Activated CD4-positive, alpha-beta memory T cell treated with anti-CD3 and anti-CD28 coated beads for 36 hours (primary cell): ENCODE data around the gene DGLUCY. TPM values are rescaled to one million over a fixed set of nuclear protein-coding genes. Genes with fewer than 3 reads are reported as not detected.

Experiments used
- CTCF ChIA-PET: fragments of 350-600 bp; sonication (Branson Sonifier 250); formaldehyde crosslinking; loops from one replicate; lab custom pipeline; 2021; ENCODE audit warnings: antibody characterized with exemption, inconsistent platforms; lab: Charles Lee
- POLR2A ChIA-PET: fragments of 350-600 bp; sonication (Branson Sonifier 250); formaldehyde crosslinking; loops from one replicate; lab custom pipeline; 2021; ENCODE audit warnings: antibody characterized with exemption; lab: Charles Lee
- DNase-seq: peaks from one replicate; pipeline ENCODE4 v3.0.0-alpha.2; 2020
- H3K27ac Mint-ChIP-seq: one replicate; pipeline ENCODE4 v1.8.0; 2021; ENCODE audit warnings: mixed read lengths
- H3K27me3 Mint-ChIP-seq: one replicate; pipeline ENCODE4 v1.8.0; 2021; ENCODE audit warnings: mixed read lengths
- H3K36me3 Mint-ChIP-seq: one replicate; pipeline ENCODE4 v1.8.0; 2021; ENCODE audit warnings: mixed read lengths
- H3K4me1 Mint-ChIP-seq: one replicate; pipeline ENCODE4 v1.8.0; 2021; ENCODE audit warnings: low read depth, mixed read lengths
- H3K4me3 Mint-ChIP-seq: one replicate; pipeline ENCODE4 v1.8.0; 2021; ENCODE audit warnings: mild to moderate bottlenecking, mixed read lengths
- H3K9me3 Mint-ChIP-seq: one replicate; pipeline ENCODE4 v1.8.0; 2021; ENCODE audit warnings: mixed read lengths
- intact Hi-C: fragments of 100-400 bp; cut with micrococcal nuclease; formaldehyde crosslinking; loops from one replicate; pipeline ENCODE4 v1.15.1; 2023
- total RNA-seq, 2 experiments: library from RNA; stranded (reverse); gene quantifications; one replicate each; pipeline ENCODE4 v1.2.3, GENCODE V29; 2021

DGLUCY gene
- total RNA-seq, 2 experiments from 2014 or later: 54.3 to 58.1 TPM

- intact Hi-C loops: loop anchor here (5.0 kb wide), 1 partner anchor 872 kb away; no protein-coding TSS in a partner anchor
- peaks cover 9% of the 10 kb centered on the region for H3K36me3 Mint-ChIP-seq
- DNase-seq: no peak
- ChIA-PET POLR2A (interaction anchor here (0.6 to 0.8 kb wide), 2 partner anchors 8 to 25 kb away, joined by 3 read pairs; no protein-coding TSS in a partner anchor), CTCF (interaction anchor here (2.7 kb wide), 1 partner anchor 76 kb away, joined by 17 read pairs; no protein-coding TSS in a partner anchor)
- H3K9me3 Mint-ChIP-seq: no peaks in the 10 kb centered on the region
- peak overlapping the region; percentile 71 for H3K27ac Mint-ChIP-seq
- H3K4me1 Mint-ChIP-seq: peaks cover 76% of the 10 kb centered on the region
- H3K4me3 Mint-ChIP-seq: peak overlapping the region; percentile 51
- H3K27me3 Mint-ChIP-seq: no peaks in the 10 kb centered on the region
Observed at GRCh38 chr14:91253795-91254323, 140.0 kb downstream of the DGLUCY start.

- peak; percentile 52 for DNase-seq
- ChIA-PET CTCF (no interaction called here), POLR2A (interaction anchor here (0.6 to 4.8 kb wide), 3 partner anchors 8 to 25 kb away, joined by 3 to 68 read pairs (median 3); partner anchors contain the start of gene GPR68)
- Mint-ChIP-seq H3K4me3 (peak overlapping the region; percentile 51), H3K9me3 (no peaks in the 10 kb centered on the region), H3K4me1 (peaks cover 75% of the 10 kb centered on the region), H3K27me3 (no peaks in the 10 kb centered on the region), H3K36me3 (peaks cover 9% of the 10 kb centered on the region), H3K27ac (peak overlapping the region; percentile 71)
- intact Hi-C loops: loop anchor here (5.0 kb wide), 1 partner anchor 872 kb away; no protein-coding TSS in a partner anchor
Observed at GRCh38 chr14:91254461-91254860, 140.6 kb downstream of the DGLUCY start.

- intact Hi-C loops: no loop called here
- no peak for DNase-seq
- Mint-ChIP-seq H3K4me1 (peaks cover 74% of the 10 kb centered on the region), H3K4me3 (no peak overlapping the region), H3K9me3 (no peaks in the 10 kb centered on the region), H3K27me3 (no peaks in the 10 kb centered on the region), H3K27ac (peak overlapping the region; percentile 30), H3K36me3 (peaks cover 7% of the 10 kb centered on the region)
- CTCF ChIA-PET: interaction anchor here (1.7 kb wide), 1 partner anchor 80 kb away, joined by 5 read pairs; no protein-coding TSS in a partner anchor
- POLR2A ChIA-PET: interaction anchor here (0.9 to 4.8 kb wide), 2 partner anchors 11 to 26 kb away, joined by 3 to 68 read pairs; partner anchors contain the start of gene GPR68
Observed at GRCh38 chr14:91255026-91255695, 141.3 kb downstream of the DGLUCY start.

GRCh38 chr14:91256661-91257060 lies 142.8 kb downstream of the DGLUCY start:
- peaks cover 72% of the 10 kb centered on the region for H3K4me1 Mint-ChIP-seq

GRCh38 chr14:91257328-91258010 lies 143.6 kb downstream of the DGLUCY start:
- Mint-ChIP-seq H3K4me1 (peaks cover 70% of the 10 kb centered on the region), H3K27ac (peak overlapping the region; percentile 69), H3K4me3 (no peak overlapping the region), H3K36me3 (peaks cover 2% of the 10 kb centered on the region), H3K9me3 (no peaks in the 10 kb centered on the region), H3K27me3 (no peaks in the 10 kb centered on the region)
- CTCF ChIA-PET: interaction anchor here (0.8 to 2.3 kb wide), 8 partner anchors 9 to 80 kb away, joined by 3 to 9 read pairs (median 4); partner anchors contain the start of gene GPR68
- DNase-seq: peak; percentile 43
- POLR2A ChIA-PET: interaction anchor here (1.0 to 4.8 kb wide), 4 partner anchors 9 to 30 kb away, joined by 3 to 68 read pairs (median 4); partner anchors contain the start of gene GPR68
- intact Hi-C loops: no loop called here

More at GRCh38 chr14:91256661-91257060, 142.8 kb downstream of the DGLUCY start:
- intact Hi-C loops: no loop called here
- Mint-ChIP-seq H3K36me3 (peaks cover 4% of the 10 kb centered on the region), H3K4me3 (no peak overlapping the region), H3K27me3 (no peaks in the 10 kb centered on the region), H3K27ac (no peak overlapping the region), H3K9me3 (no peaks in the 10 kb centered on the region)
- DNase-seq: no peak
- ChIA-PET POLR2A (interaction anchor here (4.8 kb wide), 1 partner anchor 13 kb away, joined by 68 read pairs; the partner anchor contains the start of gene GPR68), CTCF (interaction anchor here (1.7 to 2.3 kb wide), 3 partner anchors 31 to 81 kb away, joined by 5 to 9 read pairs (median 6); no protein-coding TSS in a partner anchor)

GRCh38 chr14:91258011-91258618 lies 144.2 kb downstream of the DGLUCY start:
- Mint-ChIP-seq H3K27ac (peak overlapping the region; percentile 69), H3K4me3 (peak overlapping the region; percentile 9), H3K27me3 (no peaks in the 10 kb centered on the region), H3K9me3 (no peaks in the 10 kb centered on the region), H3K36me3 (peaks cover 2% of the 10 kb centered on the region), H3K4me1 (peaks cover 69% of the 10 kb centered on the region)
- ChIA-PET CTCF (interaction anchor here (0.8 to 2.3 kb wide), 9 partner anchors 10 to 83 kb away, joined by 3 to 9 read pairs (median 4); partner anchors contain the start of gene GPR68), POLR2A (interaction anchor here (1.0 to 4.8 kb wide), 5 partner anchors 9 to 142 kb away, joined by 3 to 68 read pairs (median 4); partner anchors contain the start of gene GPR68)
- peak; percentile 53 for DNase-seq
- intact Hi-C loops: no loop called here

GRCh38 chr14:91258876-91259275 lies 145.0 kb downstream of the DGLUCY start:
- intact Hi-C loops: no loop called here
- Mint-ChIP-seq H3K9me3 (no peaks in the 10 kb centered on the region), H3K27ac (peak overlapping the region; percentile 69), H3K27me3 (no peaks in the 10 kb centered on the region), H3K36me3 (peaks cover 2% of the 10 kb centered on the region), H3K4me3 (no peak overlapping the region), H3K4me1 (peaks cover 74% of the 10 kb centered on the region)
- POLR2A ChIA-PET: interaction anchor here (0.6 to 4.8 kb wide), 3 partner anchors 15 to 143 kb away, joined by 3 to 68 read pairs (median 3); partner anchors contain the start of gene GPR68
- DNase-seq: no peak
- CTCF ChIA-PET: interaction anchor here (0.9 to 1.4 kb wide), 3 partner anchors 17 to 83 kb away, joined by 3 to 6 read pairs (median 3); no protein-coding TSS in a partner anchor

GRCh38 chr14:91261115-91261514 lies 147.2 kb downstream of the DGLUCY start:
- Mint-ChIP-seq H3K9me3 (no peaks in the 10 kb centered on the region), H3K27ac (peak overlapping the region; percentile 53), H3K27me3 (no peaks in the 10 kb centered on the region), H3K36me3 (peaks cover 2% of the 10 kb centered on the region), H3K4me1 (peaks cover 73% of the 10 kb centered on the region), H3K4me3 (no peak overlapping the region)
- DNase-seq: peak; percentile 76
- intact Hi-C loops: loop anchor here (2.0 to 5.0 kb wide), 2 partner anchors 14 to 34 kb away; no protein-coding TSS in a partner anchor
- CTCF ChIA-PET: interaction anchor here (0.9 to 1.8 kb wide), 5 partner anchors 9 to 88 kb away, joined by 3 to 10 read pairs (median 4); no protein-coding TSS in a partner anchor
- POLR2A ChIA-PET: interaction anchor here (1.0 to 1.5 kb wide), 2 partner anchors 16 to 33 kb away, joined by 3 to 7 read pairs; partner anchors contain the start of gene GPR68

- Mint-ChIP-seq H3K36me3 (peaks cover 2% of the 10 kb centered on the region), H3K4me3 (no peak overlapping the region), H3K9me3 (no peaks in the 10 kb centered on the region), H3K4me1 (peaks cover 70% of the 10 kb centered on the region), H3K27me3 (no peaks in the 10 kb centered on the region), H3K27ac (no peak overlapping the region)
- no peak for DNase-seq
- intact Hi-C loops: loop anchor here (2.0 to 5.0 kb wide), 2 partner anchors 15 to 35 kb away; no protein-coding TSS in a partner anchor
- ChIA-PET POLR2A (no interaction called here), CTCF (interaction anchor here (0.7 to 1.8 kb wide), 2 partner anchors 10 to 95 kb away, joined by 3 to 4 read pairs; no protein-coding TSS in a partner anchor)
Observed at GRCh38 chr14:91261986-91262549, 148.2 kb downstream of the DGLUCY start.

- peaks cover 60% of the 10 kb centered on the region for H3K4me1 Mint-ChIP-seq
- peaks cover 2% of the 10 kb centered on the region for H3K36me3 Mint-ChIP-seq
- no peak for DNase-seq
- H3K27me3 Mint-ChIP-seq: no peaks in the 10 kb centered on the region
- POLR2A ChIA-PET: no interaction called here
- CTCF ChIA-PET: interaction anchor here (1.0 to 1.3 kb wide), 3 partner anchors 8 to 90 kb away, joined by 3 to 4 read pairs (median 4); no protein-coding TSS in a partner anchor
- H3K4me3 Mint-ChIP-seq: peak overlapping the region; percentile 59
- intact Hi-C loops: loop anchor here (5.0 kb wide), 1 partner anchor 36 kb away; no protein-coding TSS in a partner anchor
- no peaks in the 10 kb centered on the region for H3K9me3 Mint-ChIP-seq
- no peak overlapping the region for H3K27ac Mint-ChIP-seq
Observed at GRCh38 chr14:91263329-91263728, 149.5 kb downstream of the DGLUCY start.
